Smooth muscle cell of the brain vasculature (primary cell): Measurements from ENCODE around the gene SH3BP2.
"Not testable (repeated sequence)": the region's sequence is repeated elsewhere in the genome, so short reads cannot be mapped to it uniquely, and the experiment has no call there.

ENCODE experiments used
- DNase-seq: peaks from one replicate; pipeline ENCODE4 v3.0.0-alpha.2; 2012; ENCODE audit warnings: low read depth, low spot score

SH3BP2 gene

DNA sequence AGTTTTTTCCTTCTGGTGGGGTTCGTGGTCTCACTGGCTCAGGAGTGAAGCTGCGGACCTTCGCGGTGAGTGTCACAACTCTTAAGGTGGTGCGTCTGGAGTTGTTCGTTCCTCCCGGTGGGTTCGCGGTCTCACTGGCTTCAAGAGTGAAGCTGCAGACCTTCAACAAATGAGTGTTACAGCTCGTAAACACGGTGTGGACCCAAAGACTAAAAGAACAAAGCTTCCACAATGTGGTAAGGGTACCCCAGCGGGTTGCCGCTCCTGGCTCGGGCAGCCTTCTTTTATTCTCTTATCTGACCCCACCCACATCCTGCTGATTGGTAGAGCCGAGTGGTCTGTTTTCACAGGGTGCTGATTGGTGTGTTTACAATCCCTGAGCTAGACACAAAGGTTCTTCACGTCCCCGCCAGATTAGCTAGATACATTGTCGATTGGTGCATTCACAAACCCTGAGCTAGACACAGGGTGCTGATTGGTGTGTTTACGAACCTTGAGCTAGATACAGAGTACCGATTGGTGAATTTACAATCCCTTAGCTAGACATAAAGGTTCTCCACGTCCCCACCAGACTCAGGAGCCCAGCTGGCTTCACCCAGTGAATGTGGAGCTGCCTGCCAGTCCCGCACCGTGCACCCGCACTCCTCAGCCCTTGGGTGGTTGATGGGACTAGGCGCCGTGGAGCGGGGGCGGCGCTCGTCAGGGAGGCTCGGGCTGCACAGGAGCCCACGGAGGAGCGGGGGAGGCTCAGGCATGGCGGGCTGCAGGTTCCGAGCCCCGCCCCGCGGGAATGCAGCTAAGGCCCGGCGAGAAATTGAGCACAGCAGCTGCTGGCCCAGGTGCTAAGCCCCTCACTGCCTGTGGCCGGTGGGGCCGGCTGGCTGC, 30.2 kb upstream of the SH3BP2 start:
- DNase-seq: not testable (repeated sequence)

DNA sequence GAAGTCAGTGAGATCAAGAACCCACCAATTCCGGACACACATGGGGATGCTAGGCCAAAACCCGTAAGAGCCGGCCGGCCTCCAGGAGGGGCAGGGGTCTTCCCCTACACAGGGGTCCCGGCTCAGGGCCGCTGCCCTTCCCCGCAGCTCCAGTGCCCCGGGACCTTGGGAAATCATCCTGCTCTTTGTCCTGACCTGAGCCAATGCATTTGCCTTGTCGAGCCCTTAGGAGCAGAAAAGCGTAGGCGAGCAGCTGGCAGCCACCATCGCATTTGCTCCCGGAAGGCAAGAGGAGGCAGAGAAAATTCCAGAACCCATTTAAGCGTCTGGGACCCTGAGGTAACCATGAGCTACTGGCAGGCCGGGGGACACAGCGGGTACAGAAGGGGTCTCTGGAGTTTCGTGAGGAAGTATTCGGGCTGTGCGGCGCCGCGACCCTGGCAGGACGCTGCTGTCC, 29.3 kb upstream of the SH3BP2 start:
- no peak for DNase-seq

DNA sequence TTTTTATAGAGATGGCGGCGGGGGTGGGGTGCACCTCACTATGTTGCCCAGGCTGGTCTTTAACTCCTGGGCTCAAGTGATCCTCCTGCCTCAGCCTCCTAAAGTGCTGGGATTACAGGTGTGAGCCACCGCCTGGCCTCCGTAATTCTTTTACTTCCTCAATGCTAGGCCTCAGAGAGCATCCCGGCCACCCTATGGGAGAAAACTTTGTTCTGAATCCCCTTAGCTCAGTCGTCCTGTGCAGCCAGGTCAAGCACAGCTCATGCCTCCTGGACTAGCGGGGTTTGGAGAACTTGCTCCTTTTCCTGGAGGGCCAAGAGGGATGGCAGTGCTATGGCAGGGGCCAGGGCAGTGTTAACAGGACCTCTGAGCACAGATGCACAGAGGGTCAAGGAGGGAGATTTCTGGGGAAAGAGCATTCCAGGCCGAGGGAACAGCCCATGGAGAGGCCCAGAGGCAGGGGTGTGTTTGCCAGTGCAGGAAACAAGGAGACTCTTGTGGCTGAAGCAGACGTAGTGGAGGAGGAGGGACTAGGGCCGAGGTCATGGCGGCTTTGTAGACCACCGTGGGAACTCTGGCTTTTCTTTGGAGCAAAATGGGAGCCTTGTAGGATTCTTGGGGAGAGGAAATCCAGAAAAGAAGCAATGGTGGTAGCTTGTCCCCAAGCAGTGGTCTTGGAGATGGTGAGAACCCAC, 26.9 kb upstream of the SH3BP2 start:
- no peak for DNase-seq

DNA sequence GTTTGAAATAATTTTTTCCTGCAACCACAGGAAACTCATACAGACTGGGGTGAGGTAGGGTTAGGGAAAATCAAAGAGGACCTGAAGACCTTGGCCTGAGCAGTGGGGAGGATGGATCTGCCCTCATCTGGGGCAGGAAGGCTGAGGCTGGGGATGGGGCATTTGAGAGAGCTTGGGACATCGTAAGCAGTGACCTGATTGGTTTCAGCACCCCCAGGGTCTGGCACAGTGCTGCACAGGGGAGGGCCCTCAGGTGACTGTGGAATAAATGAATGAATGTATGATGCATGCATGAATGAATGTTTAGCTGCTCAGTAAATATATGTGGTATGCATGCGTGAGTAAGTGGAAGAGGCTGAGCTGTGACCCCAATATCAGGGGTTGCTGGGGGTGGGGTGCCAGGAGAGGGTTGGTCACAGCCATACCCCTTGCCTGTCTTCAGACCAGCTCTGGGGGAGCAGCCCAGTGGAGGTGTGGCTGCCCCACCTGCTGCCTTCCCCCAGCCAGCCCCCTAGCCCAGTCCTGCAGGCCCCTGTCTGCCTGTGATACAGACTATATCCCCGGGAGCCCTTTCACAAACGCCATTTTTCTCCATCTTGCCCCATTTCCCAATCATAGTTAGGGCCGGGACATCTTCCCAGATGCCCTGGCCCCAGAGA, 25.7 kb upstream of the SH3BP2 start:
- no peak for DNase-seq

DNA sequence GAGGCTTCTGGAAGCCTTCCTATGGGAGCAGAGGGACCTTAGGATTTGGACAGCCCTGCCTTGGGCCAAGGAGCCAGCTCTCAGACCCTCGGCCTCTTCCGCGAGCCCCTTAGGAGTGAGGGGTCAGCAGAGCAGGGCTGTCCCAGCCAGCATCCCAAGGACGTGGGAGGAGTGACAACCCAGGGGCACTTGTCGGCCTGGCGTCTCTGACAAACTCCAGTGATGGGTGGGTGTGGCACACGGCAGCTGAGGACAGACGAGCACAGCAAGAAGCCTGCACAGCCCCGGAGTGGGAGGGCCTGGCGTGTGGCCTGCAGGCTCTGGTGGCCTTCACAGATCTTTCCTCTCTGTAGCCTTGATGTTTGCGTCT, 25.2 kb upstream of the SH3BP2 start:
- no peak for DNase-seq

DNA sequence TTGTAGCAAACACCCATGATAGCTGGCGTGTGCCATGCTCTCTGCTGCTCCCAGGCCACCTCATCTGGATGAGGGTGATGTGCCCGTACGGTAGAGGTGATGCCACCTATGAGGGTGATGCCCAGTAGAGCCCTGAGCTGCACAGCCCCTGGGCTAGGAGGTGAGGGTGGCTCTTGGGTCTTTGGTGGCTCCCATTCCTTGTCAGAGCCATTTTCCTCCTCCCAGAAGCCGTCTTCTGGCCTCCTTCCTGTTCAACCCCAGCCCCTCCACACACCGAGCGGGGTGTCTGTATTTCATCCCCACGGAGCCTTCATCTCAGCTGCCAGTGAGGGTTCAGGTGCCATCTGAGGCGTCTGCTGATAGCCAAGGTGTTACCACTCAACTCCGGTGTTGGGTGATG, 24.8 kb upstream of the SH3BP2 start:
- DNase-seq: no peak

DNA sequence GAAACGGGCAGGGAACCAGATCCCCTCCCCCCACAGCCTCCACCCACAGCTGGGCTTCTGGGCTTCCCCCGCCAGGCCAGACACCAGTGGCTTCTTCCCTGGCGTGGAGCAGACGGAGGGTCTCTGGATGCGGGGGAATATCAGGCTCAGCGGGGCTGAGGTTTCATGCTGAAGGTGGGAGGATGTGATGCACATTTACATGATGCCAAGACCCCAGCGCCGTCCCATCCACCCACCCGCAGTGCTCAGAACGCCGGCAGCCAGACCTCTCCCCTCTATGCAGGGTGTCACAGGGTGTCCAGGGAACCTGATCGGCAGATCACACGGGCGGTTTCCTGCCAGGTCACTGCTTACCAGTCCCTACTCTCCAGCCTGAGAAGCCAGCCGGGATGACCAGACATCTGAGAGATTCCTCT, 24.0 kb upstream of the SH3BP2 start:
- DNase-seq: no peak

DNA sequence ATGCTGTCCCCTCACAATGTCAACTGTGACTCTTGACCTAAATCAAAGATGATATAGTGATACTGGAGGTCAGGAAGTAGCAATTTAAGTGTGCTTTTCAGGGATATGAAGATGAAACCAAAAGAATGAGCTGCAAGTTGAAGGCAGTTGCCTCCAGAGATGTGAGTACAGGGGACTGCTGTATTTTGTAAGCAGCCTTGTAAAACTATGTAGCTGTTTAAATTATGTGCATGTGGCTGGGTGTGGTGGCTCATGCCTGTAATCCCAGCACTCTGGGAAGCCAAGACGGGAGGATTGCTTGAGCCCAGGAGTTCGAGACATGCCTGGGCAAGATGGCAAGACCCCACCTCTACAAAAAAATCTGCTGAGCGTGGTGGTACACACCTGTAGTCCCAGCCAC, 21.6 kb upstream of the SH3BP2 start:
- DNase-seq: no peak

DNA sequence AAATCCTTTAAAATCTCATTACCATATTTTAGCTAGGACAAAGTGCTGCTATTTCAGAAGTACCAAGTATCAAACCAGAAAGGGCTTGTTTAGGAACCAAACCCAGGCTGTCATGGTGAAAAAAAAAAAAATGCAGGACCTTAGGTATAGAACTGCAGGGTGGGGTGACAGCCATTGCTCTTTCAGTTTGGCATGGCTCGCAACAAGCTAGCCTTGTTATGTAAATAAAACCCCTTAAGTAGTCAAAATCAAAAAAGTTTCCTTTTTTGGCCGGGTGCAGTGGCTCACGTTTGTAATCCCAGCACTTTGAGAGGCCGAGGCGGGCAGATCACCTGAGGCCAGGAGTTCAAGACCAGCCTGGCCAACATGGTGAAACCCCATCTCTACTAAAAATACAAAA, 12.2 kb upstream of the SH3BP2 start:
- DNase-seq: not testable (repeated sequence)

DNA sequence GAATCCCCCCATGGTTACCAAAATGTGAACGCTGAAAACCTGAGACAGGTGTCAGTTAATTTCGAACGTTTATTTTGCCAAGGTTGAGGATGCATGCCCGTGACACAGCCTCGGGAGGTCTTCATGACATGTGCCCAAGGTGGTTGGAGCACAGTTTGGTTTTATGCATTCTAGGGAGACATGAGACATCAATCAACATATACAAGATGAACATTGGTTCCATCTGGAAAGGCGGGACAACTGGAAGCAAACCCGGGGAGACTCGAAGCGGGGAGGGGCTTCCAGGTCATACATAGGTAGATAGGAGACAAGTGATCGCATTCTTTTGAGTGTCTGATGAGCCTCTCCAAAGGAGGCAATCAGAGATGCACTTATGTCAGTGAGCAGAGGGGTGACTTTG, 11.0 kb upstream of the SH3BP2 start:
- DNase-seq: no peak

DNA sequence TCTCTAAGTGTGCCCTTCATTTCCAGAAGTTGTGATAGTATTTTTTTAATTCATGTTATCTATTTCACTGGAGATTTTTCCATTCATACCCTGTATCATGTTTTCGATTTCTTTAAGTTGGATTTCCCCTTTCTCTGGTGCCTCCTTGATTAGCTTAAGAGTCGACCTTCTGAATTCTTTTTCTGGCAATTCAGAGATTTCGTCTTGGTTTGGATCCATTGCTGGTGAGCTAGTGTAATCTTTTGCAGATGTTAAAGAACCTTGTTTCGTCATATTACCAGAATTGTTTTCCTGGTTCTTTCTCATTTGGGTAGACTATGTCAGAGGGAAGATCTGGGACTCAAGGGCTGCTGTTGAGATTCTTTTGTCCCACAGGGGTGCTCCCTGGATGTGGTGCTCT, 9.1 kb upstream of the SH3BP2 start:
- DNase-seq: no peak

DNA sequence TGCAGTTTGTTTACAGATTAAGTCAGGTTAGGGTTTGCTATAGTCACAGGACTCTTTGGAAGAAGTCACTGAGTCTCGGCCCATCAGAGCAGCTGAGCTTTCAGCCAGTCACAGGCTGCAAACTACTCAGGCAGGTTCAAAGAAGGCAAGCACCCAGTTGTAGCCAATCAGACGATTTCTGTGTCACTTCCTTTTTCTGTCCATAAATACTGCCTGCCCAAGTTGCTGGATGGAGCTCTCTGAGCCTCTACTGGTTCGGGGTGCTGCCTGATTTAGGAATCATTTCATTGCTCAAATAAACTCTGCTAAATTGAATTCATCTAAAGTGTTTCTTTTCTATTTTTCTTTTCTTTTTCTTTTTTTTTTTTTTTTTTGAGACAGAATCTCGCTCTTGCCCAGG, 7.3 kb upstream of the SH3BP2 start:
- DNase-seq: no peak

DNA sequence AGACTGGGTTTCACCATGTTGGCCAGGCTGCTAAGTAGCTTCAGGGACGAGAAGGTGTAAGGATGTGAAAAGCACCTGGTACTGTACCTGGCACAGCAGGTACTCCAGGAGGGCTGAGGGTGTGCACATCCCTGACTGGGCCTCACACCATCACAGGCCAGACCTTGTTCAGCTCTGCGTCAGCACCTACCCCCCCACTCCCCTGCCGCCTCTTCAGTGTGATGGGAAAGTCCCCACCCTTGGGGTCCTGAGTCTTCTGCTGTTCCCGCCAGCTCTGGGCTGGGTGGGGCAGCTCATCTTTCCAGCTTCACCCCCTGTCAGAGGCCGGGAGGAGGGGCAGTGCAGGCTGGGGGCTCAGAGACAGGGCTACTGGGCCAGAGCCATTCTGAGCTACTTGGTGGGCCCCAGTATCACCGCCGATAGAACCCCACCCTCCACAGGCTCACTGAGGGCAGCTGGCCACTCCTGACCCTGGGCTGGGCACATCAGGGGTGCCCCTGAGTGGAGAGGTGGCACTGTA, 6.7 kb upstream of the SH3BP2 start:
- no peak for DNase-seq

DNA sequence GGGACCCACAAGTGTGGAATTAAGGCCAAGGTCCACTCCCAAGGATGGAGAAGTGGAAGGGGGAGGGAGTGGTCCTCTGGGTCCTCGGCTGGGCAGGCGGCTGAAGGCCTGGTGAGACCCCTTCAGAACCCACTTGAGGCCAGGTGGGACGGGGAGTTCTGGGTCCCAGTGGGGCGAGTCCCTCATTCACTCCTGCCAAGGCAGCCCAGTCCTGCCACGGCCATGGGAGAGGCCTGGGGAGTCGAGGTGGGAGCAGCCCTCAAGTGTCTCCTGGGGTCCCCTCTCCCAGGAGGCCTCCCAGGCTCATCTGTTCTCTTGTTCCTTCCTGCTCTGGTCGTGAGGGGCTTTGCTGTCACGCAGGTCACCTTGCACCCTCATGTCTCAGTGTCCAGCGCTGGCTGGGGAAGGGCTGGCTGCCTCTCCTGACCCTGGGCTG, 6.1 kb upstream of the SH3BP2 start:
- no peak for DNase-seq

DNA sequence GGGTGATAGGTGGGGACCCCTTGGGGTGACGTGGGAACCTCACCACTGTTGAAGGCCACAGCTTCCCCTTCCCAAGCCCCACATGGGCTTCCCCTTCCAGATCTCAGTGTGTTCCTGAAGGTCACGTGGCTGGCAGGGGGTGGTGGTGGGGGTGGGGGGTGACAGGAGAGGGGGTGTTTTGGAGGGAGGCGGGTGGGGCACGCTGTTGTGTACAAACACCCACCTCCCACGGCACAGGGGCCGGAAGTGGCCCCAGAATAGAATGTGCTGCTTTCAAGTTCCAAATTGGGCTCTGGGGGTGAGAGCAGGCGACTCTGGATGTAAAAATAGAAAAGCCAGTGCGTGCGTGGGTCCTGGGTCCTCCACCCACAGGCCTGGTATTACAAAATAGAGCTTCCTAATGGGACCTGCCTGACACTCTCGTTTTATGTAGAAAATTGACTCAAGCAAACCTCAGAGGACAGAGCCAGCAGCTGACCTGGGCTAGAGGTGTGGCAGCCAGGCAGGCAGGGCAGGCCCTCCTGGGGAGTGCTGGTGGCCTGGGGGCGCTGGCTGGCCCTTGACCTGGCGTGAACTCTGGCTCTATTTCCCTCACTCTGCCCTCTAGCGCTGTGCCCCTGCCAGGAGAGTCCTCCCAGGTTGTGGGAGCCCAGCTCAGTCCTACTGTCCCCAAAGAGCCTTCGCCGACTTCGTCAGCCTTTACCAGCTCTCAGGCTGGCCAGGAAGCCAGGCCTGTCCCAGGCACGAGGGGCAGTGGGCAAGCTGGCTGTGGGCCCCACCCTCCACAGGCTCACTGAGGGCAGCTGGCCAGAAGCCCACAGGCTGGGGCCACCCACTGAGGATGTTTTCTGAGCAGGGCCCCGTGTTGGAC, 5.4 kb upstream of the SH3BP2 start:
- no peak for DNase-seq

DNA sequence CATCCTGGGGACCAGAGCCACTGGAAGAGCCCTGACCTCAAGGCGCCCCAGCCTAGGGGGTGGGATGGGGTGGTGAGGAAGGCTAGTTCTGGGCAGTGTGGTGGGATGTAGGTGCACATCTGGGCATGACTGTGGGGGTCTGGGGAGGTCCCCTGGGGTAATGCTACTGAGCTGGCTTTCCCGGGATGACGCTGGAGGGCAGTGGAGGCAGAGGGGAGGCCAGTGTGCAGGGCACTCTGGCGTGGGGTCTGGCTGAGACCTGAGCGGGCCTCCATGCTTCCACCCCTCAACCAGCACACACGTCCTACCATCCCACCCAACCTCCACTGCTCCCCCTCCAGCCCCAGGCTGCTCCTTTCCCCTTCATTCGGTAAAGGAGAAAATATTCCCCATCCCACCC, 4.8 kb upstream of the SH3BP2 start:
- no peak for DNase-seq

DNA sequence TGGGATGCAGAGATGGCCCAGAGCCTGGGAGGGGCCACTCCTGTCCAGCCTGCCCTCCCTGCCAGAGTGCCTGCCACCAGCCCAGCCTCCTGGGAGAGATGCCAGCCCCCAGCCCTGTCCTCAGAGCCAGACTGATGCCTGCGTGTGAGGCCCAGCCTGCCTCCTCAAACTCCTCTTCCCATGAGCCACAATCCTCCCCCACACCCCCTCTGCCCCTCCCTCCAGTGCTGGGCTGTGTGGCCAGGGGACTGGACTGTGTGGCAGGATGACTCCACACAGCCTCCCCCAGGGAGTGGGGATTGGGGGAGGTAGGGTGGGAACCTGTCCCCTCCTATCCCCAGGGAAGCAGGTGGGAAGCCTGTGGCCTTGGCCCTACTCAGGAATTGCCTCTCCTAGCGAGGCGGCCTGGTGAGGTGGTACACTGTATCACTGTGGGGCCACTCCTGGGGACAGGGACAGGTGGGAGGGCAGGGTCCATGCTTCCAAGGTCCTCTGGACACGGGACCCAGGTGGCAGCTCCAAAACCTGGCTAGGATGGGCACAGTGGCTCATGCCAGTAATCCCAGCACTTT, 4.3 kb upstream of the SH3BP2 start:
- no peak for DNase-seq

DNA sequence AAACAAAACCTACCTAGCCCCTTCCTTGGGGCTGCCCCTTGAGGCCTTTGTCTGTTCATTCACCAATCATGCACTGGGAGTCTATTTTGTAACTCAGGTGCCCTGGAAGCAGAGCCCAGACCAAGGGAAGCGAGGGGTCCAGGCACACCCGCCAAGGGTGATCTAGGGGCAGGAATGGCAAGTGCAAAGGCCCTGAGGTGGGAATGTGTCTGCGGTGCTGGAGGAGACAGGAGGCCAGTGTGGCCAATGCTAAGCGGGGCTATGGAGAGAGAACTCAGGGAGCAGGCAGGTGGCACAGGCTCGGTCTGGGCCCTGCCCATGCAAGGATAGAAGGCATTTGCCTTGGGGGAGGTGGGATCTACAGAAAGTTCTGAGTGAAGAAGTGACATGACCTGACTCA, 3.5 kb upstream of the SH3BP2 start:
- no peak for DNase-seq

DNA sequence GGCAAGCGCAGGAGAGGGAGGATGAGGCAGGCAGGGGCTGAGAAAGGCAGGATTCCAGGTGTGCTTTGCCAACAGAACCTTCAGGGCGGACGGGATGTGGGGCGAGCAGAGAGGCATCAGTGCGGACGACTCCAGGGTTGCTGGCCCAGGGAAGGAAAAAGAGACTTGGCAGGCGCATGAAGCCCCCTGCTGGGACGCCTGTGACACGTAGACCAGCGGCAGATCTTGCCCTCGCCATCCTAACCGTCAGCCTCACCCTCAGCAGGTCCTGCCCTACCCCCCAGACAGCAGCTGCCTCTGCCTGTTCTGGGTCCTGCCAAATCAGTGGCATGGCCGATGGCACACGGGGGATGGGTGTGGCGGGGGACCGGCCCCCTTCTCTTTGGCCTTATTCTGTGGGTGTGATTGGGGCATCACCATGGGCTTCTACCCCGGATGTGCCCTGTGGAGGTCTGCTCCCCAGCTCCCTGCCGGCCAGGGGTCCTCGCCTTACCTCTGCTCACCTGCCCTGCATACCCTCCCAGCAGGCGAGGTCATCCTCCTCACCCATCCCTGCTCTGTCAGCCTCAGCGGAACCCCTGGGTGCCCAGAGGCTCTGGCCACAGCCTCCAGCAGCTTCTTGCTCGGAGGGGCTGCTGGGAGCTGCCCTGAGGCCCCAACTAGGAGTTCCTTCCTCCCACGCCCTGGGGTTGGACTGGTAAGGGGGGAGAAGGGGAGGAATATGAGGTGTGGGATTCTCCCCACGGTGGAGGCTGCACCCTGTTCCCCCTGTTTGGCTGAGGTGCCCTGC, 2.9 kb upstream of the SH3BP2 start:
- DNase-seq: no peak
